ENCODE results near the gene ZNF862.
A peak's percentile ranks its signal among the peaks of the same experiment; 100 is the strongest.

The ZNF862 gene

DNA sequence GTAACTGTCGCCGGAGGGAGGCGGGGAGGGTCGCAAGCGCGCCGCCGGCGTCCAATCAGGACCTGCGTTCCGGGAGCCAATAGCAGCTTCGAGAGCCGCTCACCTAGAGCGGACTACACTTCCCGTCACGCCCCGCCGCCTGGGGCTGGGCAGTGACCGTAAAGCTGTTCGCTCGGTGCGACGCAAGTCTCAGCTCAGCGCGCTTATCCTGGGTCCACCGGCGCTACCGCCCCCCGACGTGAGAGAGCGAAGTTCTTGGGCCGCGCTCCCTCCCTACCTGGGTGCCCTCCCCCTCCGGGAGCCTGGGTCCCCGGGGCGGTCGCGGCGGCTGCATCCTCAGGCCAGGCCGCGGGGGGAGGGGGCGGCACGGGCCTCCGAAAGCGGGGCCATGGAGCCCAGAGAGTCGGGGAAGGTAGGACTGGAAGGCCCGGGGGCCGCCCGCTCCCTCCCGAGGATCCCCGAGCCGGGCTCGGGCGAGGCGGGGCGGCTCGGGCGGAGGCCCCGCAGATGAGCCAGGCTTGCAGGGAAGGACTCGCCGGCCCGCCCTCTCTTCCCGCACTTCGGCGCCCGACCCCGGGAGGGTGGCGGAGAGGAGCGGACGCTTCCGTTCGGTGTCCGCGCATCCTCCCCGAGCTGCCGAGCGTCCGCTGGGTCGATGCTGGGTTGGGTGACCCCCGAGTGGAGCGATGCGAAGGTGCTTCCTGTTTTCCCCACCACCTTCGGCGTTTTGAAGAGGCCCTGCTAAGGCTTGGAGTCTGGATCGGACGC, at the start of gene ZNF862:
TSS of gene ZNF862 (plus strand) at position 152 of the 768 bp plus-strand sequence. CDS start at position 389, 237 bp downstream.
- H3K27ac ChIP-seq = peak within 1 kb of the TSS; percentile 65
- DNase-seq (ENCODE audit: low read depth, low spot score) = peak; percentile 87

- no peak overlapping the region for H3K27ac ChIP-seq
Observed at GRCh38 chr7:149789101-149789500, 49.1 kb upstream of the ZNF862 start.

DNA sequence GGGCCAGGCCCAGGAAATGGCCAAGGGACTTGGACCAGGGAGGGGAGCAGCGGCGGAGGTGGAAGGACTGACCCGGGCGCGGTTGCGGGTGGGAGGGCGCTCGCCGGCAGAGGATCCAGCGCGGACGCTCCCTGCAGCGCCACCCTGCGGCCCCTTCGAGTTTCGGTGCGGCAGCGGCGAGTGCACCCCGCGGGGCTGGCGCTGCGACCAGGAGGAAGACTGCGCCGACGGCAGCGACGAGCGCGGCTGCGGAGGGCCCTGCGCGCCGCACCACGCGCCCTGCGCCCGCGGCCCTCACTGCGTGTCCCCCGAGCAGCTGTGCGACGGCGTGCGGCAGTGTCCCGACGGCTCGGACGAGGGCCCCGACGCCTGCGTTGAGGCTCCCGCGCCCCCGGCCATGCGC, 48.0 kb upstream of the ZNF862 start:
- no peak for DNase-seq (ENCODE audit: low read depth, low spot score)
- no peak overlapping the region for H3K27ac ChIP-seq

More at GRCh38 chr7:149789101-149789500, 49.1 kb upstream of the ZNF862 start:
- DNase-seq (ENCODE audit: low read depth, low spot score) = no peak

GRCh38 chr7:149790754-149791360, 47.3 kb upstream of the ZNF862 start:
- DNase-seq (ENCODE audit: low read depth, low spot score) = no peak
- no peak overlapping the region for H3K27ac ChIP-seq

GRCh38 chr7:149791411-149792219, 46.6 kb upstream of the ZNF862 start:
- no peak overlapping the region for H3K27ac ChIP-seq
- DNase-seq (ENCODE audit: low read depth, low spot score) = no peak

DNA sequence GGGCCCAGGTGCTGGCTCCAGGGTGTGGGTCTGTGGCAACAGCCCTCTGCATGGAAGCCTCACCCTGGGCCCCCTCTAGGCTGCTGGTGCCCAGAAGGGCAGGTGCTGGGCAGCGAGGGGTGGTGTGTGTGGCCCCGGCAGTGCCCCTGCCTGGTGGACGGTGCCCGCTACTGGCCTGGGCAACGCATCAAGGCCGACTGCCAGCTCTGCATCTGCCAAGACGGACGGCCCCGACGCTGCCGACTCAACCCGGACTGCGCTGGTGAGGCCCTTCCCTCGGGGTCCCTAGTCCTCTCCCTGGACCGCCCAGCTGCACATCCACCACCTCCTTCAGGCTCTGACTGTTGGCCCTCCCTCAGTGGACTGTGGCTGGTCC, 46.0 kb upstream of the ZNF862 start:
- H3K27ac ChIP-seq = no peak overlapping the region
- no peak for DNase-seq (ENCODE audit: low read depth, low spot score)

- H3K27ac ChIP-seq = no peak overlapping the region
- no peak for DNase-seq (ENCODE audit: low read depth, low spot score)
Observed at GRCh38 chr7:149793261-149793660, 44.9 kb upstream of the ZNF862 start.

GRCh38 chr7:149794661-149795060, 43.5 kb upstream of the ZNF862 start:
- no peak overlapping the region for H3K27ac ChIP-seq
- DNase-seq (ENCODE audit: low read depth, low spot score) = no peak

- DNase-seq (ENCODE audit: low read depth, low spot score) = no peak
- no peak overlapping the region for H3K27ac ChIP-seq
Observed at GRCh38 chr7:149795126-149795525, 43.0 kb upstream of the ZNF862 start.

DNA sequence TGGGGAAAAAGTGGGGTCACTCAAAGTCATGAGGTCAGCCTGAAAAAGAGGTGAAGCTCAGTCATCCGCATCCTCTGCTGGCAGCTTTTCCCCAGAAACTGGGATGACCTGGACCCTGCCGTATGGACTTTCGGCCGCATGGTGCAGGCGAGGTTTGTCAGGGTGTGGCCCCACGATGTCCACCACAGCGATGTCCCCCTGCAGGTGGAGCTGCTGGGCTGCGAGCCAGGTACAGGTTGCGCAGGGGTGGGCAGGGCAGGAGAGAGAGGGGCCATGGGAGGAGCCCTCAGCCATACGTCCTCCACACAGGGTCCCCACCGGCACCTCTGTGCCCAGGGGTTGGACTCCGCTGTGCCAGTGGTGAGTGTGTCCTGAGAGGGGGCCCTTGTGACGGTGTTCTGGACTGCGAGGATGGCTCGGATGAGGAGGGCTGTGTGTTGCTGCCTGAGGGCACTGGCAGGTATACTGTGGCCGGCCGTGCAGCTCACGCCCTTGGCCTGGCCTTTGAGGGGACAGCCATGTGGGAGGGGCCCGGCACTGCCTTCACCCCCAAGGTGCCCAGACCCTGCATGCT, 41.8 kb upstream of the ZNF862 start:
- no peak for DNase-seq (ENCODE audit: low read depth, low spot score)
- H3K27ac ChIP-seq = no peak overlapping the region

DNA sequence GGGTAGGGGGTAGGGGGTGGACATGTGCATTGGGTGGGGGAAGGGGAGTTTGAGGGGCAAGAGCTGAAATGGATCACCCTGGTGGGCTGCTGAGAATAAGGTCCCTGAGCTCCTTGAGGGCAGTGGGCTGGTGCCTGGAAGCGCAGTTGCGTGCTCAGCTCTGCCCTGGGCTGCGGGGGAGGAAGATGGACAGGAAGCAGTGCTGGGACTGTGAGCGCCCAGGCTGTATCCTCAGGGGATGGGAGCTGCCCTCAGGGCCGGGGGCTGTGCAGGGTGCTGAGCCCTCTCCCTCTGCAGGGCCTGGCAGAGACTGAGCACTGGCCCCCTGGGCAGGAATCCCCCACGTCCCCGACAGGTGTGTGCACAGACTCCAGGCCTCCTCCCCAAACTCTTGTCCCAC, 40.4 kb upstream of the ZNF862 start:
- no peak for DNase-seq (ENCODE audit: low read depth, low spot score)
- H3K27ac ChIP-seq = no peak overlapping the region

- no peak overlapping the region for H3K27ac ChIP-seq
- DNase-seq (ENCODE audit: low read depth, low spot score) = no peak
Observed at GRCh38 chr7:149799397-149800168, 38.6 kb upstream of the ZNF862 start.

DNA sequence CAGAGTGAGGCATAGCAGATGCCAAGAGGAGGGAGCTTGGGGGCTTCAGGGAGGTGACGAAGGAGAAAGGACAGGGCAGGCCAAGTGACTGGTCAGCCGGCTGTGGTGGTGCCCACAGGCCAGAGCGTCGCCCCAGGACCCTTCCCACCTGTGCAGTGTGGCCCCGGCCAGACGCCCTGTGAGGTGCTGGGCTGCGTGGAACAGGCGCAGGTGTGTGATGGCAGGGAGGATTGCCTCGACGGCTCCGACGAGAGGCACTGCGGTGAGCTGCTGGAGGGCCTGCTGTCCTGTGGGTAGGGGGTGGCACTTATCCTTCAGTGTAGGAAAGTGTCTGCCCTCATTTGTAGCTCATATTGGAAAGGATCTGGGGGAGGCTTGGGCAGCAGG, 38.0 kb upstream of the ZNF862 start:
- no peak overlapping the region for H3K27ac ChIP-seq
- DNase-seq (ENCODE audit: low read depth, low spot score) = no peak

GRCh38 chr7:149801002-149801566, 37.1 kb upstream of the ZNF862 start:
- no peak for DNase-seq (ENCODE audit: low read depth, low spot score)
- no peak overlapping the region for H3K27ac ChIP-seq

DNA sequence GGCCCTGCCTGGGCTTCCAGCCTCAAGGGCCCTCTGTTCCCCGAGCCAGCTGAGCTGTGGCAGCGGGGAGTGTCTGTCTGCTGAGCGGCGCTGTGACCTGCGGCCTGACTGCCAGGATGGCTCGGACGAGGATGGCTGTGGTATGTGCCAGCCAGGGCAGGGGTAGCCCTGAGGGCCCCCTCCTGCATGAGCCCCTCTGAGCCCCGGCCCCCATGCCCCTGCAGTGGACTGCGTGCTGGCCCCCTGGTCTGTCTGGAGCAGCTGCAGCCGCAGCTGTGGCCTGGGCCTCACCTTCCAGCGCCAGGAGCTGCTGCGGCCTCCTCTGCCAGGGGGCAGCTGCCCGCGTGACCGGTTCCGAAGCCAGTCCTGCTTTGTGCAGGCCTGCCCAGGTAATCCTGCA, 36.4 kb upstream of the ZNF862 start:
- no peak for DNase-seq (ENCODE audit: low read depth, low spot score)
- no peak overlapping the region for H3K27ac ChIP-seq

GRCh38 chr7:149802966-149803365, 35.2 kb upstream of the ZNF862 start:
- no peak for DNase-seq (ENCODE audit: low read depth, low spot score)
- no peak overlapping the region for H3K27ac ChIP-seq

- DNase-seq (ENCODE audit: low read depth, low spot score) = no peak
- H3K27ac ChIP-seq = no peak overlapping the region
Observed at GRCh38 chr7:149803551-149804074, 34.6 kb upstream of the ZNF862 start.

- DNase-seq (ENCODE audit: low read depth, low spot score) = no peak
- H3K27ac ChIP-seq = no peak overlapping the region
Observed at GRCh38 chr7:149804106-149804505, 34.1 kb upstream of the ZNF862 start.

DNA sequence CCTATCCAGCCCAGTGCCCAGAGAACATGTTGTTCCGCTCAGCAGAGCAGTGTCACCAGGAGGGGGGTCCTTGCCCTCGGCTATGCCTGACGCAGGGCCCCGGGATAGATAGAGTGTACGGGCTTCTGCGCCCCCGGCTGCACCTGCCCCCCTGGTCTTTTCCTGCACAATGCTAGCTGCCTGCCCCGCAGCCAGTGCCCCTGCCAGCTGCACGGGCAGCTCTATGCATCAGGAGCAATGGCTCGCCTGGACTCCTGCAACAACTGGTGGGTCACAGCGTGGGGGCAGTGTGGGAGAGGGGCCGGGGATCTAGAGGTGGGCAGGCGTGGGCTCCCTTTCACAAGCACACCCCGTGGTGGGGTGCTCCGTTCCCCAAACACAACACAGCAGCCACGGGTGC, 31.4 kb upstream of the ZNF862 start:
- DNase-seq (ENCODE audit: low read depth, low spot score) = no peak

DNA sequence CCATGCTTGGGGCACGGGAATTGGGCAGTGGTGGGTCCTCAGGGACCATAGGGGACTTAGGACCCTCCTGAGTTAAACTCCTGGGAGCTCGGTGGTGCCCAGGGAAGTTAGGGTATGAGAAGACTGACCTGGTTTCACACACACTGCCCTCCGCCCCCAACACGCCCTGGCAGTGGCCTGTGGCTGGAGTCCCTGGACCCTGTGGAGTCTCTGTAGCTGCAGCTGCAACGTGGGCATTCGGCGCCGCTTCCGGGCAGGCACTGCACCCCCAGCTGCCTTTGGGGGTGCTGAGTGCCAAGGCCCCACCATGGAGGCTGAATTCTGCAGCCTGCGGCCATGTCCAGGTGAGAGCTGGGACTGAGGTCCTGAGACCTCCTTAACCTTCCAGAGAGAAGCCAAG, 29.9 kb upstream of the ZNF862 start:
- no peak for DNase-seq (ENCODE audit: low read depth, low spot score)
- no peak overlapping the region for H3K27ac ChIP-seq

More for the DNA sequence above, 31.4 kb upstream of the ZNF862 start:
- H3K27ac ChIP-seq = no peak overlapping the region

Data from epithelial cell of prostate (primary cell).